Loucy (cell line): Measurements from ENCODE around the gene MIEN1.

Experiments
- H2AFZ ChIP-seq: fragments of 200-600 bp; sonication (generic); 2 replicates; pipeline ENCODE4 v1.6.0; 2016; ENCODE audit warnings: antibody characterized with exemption, mild to moderate bottlenecking, low read length, moderate library complexity
- H3F3A ChIP-seq: fragments of 200-600 bp; 2 replicates; pipeline ENCODE4 v1.6.0; 2016; ENCODE audit warnings: antibody characterized with exemption, low read depth, mild to moderate bottlenecking
- H3K27me3 ChIP-seq: fragments of 200-600 bp; sonication (generic); 2 replicates; pipeline ENCODE4 v1.6.1; 2014; ENCODE audit warnings: low read length, mild to moderate bottlenecking; ENCODE audit not compliant: insufficient read depth, poor library complexity, severe bottlenecking
- H3K36me3 ChIP-seq: fragments of 200-600 bp; sonication (generic); 2 replicates; pipeline ENCODE4 v1.6.1; 2016; ENCODE audit warnings: low read length; ENCODE audit not compliant: insufficient read depth
- H3K4me1 ChIP-seq: fragments of 200-600 bp; sonication (generic); 2 replicates; pipeline ENCODE4 v1.5.1; 2014; ENCODE audit warnings: low read length, mild to moderate bottlenecking; ENCODE audit not compliant: insufficient read depth, poor library complexity, severe bottlenecking
- H3K4me2 ChIP-seq: fragments of 200-600 bp; sonication (generic); 2 replicates; pipeline ENCODE4 v1.6.0; 2014; ENCODE audit warnings: antibody characterized with exemption, low read length, low read depth, mild to moderate bottlenecking; ENCODE audit not compliant: poor library complexity, severe bottlenecking
- H3K4me3 ChIP-seq: fragments of 200-600 bp; sonication (generic); 2 replicates; pipeline ENCODE4 v1.5.1; 2014; ENCODE audit warnings: low read length, mild to moderate bottlenecking, mixed read lengths; ENCODE audit not compliant: poor library complexity, severe bottlenecking
- H3K79me2 ChIP-seq: fragments of 200-600 bp; sonication (generic); 2 replicates; pipeline ENCODE4 v1.6.1; 2014; ENCODE audit warnings: low read length; ENCODE audit not compliant: insufficient read depth
- H3K9ac ChIP-seq: fragments of 200-600 bp; sonication (generic); 2 replicates; pipeline ENCODE4 v1.6.0; 2014; ENCODE audit warnings: mild to moderate bottlenecking, low read depth, low read length, moderate library complexity; ENCODE audit not compliant: poor library complexity, severe bottlenecking
- H3K9me2 ChIP-seq: fragments of 200-600 bp; sonication (generic); replicated peaks from 2 replicates; pipeline ENCODE4 v1.6.1; 2016; ENCODE audit warnings: low read depth, low read length, mixed read lengths
- H3K9me3 ChIP-seq: fragments of 200-600 bp; sonication (generic); 2 replicates; pipeline ENCODE4 v1.6.1; 2014; ENCODE audit warnings: mild to moderate bottlenecking, antibody characterized with exemption, low read length, low read depth; ENCODE audit not compliant: insufficient read depth
- H4K20me1 ChIP-seq: fragments of 200-600 bp; sonication (generic); 2 replicates; pipeline ENCODE4 v1.6.0; 2014; ENCODE audit warnings: antibody characterized with exemption, low read length, mild to moderate bottlenecking; ENCODE audit not compliant: insufficient read depth, poor library complexity, severe bottlenecking
- EZH2phosphoT487 ChIP-seq: fragments of 200-600 bp; IDR thresholded peaks from 2 replicates; pipeline ENCODE4 v1.6.1; 2018; ENCODE audit warnings: antibody characterized with exemption, mild to moderate bottlenecking, moderate library complexity, borderline replicate concordance
- TF ChIP-seq, protein P1 (sequence below): fragments of 200-600 bp; sonication (generic); conservative IDR thresholded peaks from 2 replicates; pipeline ENCODE4 v1.5.1; 2014; ENCODE audit warnings: mild to moderate bottlenecking, antibody characterized with exemption, low read length

MIEN1 gene

DNA sequence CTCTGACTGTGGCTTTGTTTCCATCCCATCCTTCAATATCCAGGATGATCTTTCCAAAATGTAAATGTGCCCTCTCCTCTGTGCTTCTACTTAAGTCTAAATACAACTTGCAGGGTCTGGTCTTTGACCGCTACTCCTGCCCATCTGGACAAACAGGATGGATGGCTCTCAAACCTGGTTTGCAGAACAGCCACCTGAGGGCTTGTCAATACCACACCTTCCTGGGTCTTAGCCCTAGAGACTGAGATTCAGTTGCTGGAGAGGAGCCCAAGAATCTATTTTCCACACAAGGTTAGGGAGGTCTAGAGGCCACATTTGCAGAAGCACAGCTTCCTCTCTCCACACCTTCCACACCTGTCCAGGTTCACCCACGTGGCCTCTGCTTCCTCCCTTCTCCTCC, 5.5 kb upstream of the MIEN1 start:
- Histone ChIP-seq H4K20me1 (no peaks in the 10 kb centered on the region), H3K4me1 (no peaks in the 10 kb centered on the region), H3K4me3 (no peak overlapping the region), H3K27me3 (no peaks in the 10 kb centered on the region), H3K79me2 (no peaks in the 10 kb centered on the region), H3F3A (no peaks in the 10 kb centered on the region), H3K9me2 (no peaks in the 10 kb centered on the region), H3K9me3 (no peaks in the 10 kb centered on the region), H2AFZ (no peak overlapping the region), H3K9ac (no peak overlapping the region), H3K36me3 (no peaks in the 10 kb centered on the region), H3K4me2 (no peak overlapping the region)
- TF ChIP-seq, protein P1, sequence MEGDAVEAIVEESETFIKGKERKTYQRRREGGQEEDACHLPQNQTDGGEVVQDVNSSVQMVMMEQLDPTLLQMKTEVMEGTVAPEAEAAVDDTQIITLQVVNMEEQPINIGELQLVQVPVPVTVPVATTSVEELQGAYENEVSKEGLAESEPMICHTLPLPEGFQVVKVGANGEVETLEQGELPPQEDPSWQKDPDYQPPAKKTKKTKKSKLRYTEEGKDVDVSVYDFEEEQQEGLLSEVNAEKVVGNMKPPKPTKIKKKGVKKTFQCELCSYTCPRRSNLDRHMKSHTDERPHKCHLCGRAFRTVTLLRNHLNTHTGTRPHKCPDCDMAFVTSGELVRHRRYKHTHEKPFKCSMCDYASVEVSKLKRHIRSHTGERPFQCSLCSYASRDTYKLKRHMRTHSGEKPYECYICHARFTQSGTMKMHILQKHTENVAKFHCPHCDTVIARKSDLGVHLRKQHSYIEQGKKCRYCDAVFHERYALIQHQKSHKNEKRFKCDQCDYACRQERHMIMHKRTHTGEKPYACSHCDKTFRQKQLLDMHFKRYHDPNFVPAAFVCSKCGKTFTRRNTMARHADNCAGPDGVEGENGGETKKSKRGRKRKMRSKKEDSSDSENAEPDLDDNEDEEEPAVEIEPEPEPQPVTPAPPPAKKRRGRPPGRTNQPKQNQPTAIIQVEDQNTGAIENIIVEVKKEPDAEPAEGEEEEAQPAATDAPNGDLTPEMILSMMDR, result no peak
- no peak for TF ChIP-seq EZH2phosphoT487

DNA sequence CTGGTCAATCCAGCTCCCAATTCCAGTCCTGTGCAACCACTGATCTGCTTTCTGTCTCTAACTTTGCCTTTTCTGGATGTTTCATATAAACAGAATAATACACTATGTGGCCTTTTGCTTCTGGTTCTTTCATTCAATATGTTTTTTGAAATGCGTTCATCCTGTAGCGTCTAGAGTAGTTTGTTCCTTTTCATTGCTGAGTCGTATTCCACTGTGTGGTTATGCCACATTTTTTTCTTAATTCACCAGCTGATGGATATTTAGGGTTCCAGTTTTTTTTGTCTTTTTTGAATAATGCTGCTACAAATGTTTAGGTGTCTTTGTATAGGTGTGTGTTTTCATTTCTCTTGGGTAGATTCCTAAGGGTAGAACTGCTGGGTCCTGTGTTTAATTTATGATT, 2.3 kb upstream of the MIEN1 start:
- H3K9me3 ChIP-seq, result no peaks in the 10 kb centered on the region
- peaks cover 9% of the 10 kb centered on the region for H3K79me2 ChIP-seq
- TF ChIP-seq EZH2phosphoT487, result no peak
- TF ChIP-seq, protein P1, result no peak
- no peak overlapping the region for H3K4me2 ChIP-seq
- no peaks in the 10 kb centered on the region for H3F3A ChIP-seq
- H4K20me1 ChIP-seq, result no peaks in the 10 kb centered on the region
- H3K36me3 ChIP-seq, result no peaks in the 10 kb centered on the region
- H3K4me3 ChIP-seq, result no peak overlapping the region
- no peak overlapping the region for H2AFZ ChIP-seq
- H3K9ac ChIP-seq, result no peak overlapping the region
- H3K4me1 ChIP-seq, result peaks cover 10% of the 10 kb centered on the region
- no peaks in the 10 kb centered on the region for H3K27me3 ChIP-seq
- H3K9me2 ChIP-seq, result no peaks in the 10 kb centered on the region

DNA sequence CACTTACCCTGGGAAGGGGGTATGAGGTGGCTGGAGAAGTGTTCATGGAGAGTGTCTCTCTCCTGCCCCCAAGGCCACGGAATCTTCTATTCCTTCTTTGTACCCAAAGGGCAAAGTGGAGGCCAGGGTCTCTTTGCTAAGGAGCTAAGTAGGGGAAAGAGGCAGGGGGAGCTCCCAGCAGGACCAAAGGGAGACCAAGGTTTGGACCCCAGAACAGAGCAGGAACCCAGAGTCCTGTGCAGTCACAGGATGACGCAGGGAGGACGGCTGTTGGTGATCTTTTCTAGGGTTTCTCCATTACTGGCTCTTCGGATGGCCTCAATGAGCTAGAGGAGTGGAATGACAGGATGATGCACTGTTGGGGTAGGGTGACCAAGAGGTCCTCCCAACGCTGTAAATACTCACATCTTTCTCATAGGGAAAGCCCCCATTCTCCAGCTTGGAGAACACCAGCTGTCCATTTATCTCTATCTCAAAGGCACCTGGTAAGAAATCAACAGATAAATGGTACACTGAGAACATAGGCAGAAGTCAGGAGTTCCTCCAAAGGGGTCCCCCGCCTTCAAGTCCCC, 966 bp downstream of the MIEN1 start:
- Histone ChIP-seq H3K9me2 (no peaks in the 10 kb centered on the region), H3F3A (no peaks in the 10 kb centered on the region), H2AFZ (no peak overlapping the region), H3K79me2 (peaks cover 9% of the 10 kb centered on the region), H3K4me2 (peak overlapping the region; percentile 97), H3K4me1 (peaks cover 10% of the 10 kb centered on the region), H3K4me3 (peak overlapping the region; percentile 91), H3K9ac (peak overlapping the region; percentile 81), H4K20me1 (no peaks in the 10 kb centered on the region), H3K9me3 (no peaks in the 10 kb centered on the region), H3K36me3 (no peaks in the 10 kb centered on the region), H3K27me3 (no peaks in the 10 kb centered on the region)
- TF ChIP-seq EZH2phosphoT487, result no peak
- TF ChIP-seq, protein P1, result no peak
